IMR-90 (cell line): ENCODE results near the gene LARP1. TPM values are rescaled to one million over a fixed set of nuclear protein-coding genes. Genes with fewer than 3 reads are reported as not detected.
"Not testable (repeated sequence)": the region's sequence is repeated elsewhere in the genome, so short reads cannot be mapped to it uniquely, and the experiment has no call there.

Experiments
- ATAC-seq: fragments of 200-7000 bp; cut with Tn5 transposase; 2 replicates; pipeline ENCODE4 v1.9.1; 2020; ENCODE audit warnings: low read depth, mild to moderate bottlenecking, moderate library complexity
- BruUV-seq: library from RNA; stranded (reverse); fragments of 400-500 nt; replicated peaks from 2 replicates; lab custom pipeline; 2021; lab: Mats Ljungman, UMichigan
- CTCF ChIA-PET: fragments of 300-600 bp; formaldehyde crosslinking; extraction: SDS; loops from one replicate; lab custom pipeline; 2021; ENCODE audit warnings: antibody characterized with exemption; lab: Yijun Ruan, JAX
- POLR2A ChIA-PET: fragments of 300-600 bp; sonication (Branson Sonifier 250); formaldehyde crosslinking; loops from one replicate; lab custom pipeline; 2022; ENCODE audit warnings: antibody characterized with exemption; ENCODE audit not compliant: unreplicated experiment; lab: Charles Lee
- DNase-seq: peaks from one replicate; pipeline ENCODE4 v3.0.0; 2013
- H2AFZ ChIP-seq: replicated peaks from 2 replicates; pipeline ENCODE3; 2013; ENCODE audit warnings: low read length, mild to moderate bottlenecking; ENCODE audit not compliant: poor library complexity
- H2AK5ac ChIP-seq: 2 replicates; pipeline ENCODE4 v1.6.1; 2013; ENCODE audit warnings: low read depth, low read length, inconsistent platforms
- H2AK9ac ChIP-seq: replicated peaks from 2 replicates; pipeline ENCODE3; 2013; ENCODE audit warnings: mild to moderate bottlenecking, low read depth, low read length, moderate library complexity; ENCODE audit not compliant: poor library complexity
- H2BK120ac ChIP-seq: 2 replicates; pipeline ENCODE4 v1.6.1; 2013; ENCODE audit warnings: low read depth, low read length, inconsistent platforms
- H2BK15ac ChIP-seq: 3 replicates; pipeline ENCODE4 v1.6.1; 2013; ENCODE audit warnings: low read depth, low read length, inconsistent platforms
- H2BK20ac ChIP-seq: 2 replicates; pipeline ENCODE4 v1.6.1; 2013; ENCODE audit warnings: low read depth, mild to moderate bottlenecking, inconsistent platforms, low read length, moderate library complexity
- H2BK5ac ChIP-seq: 2 replicates; pipeline ENCODE4 v1.6.1; 2013; ENCODE audit warnings: mild to moderate bottlenecking, low read depth, low read length, inconsistent platforms; ENCODE audit not compliant: poor library complexity, severe bottlenecking
- H3K14ac ChIP-seq: replicated peaks from 2 replicates; pipeline ENCODE4 v1.6.1; 2013; ENCODE audit warnings: low read depth, low read length, inconsistent platforms
- H3K18ac ChIP-seq: 2 replicates; pipeline ENCODE4 v1.6.1; 2013; ENCODE audit warnings: low read depth, low read length, control low read depth
- H3K23ac ChIP-seq: 2 replicates; pipeline ENCODE4 v1.6.1; 2013; ENCODE audit warnings: low read depth, low read length, inconsistent platforms
- H3K27ac ChIP-seq: 2 replicates; pipeline ENCODE4 v1.5.1; 2013; ENCODE audit warnings: mild to moderate bottlenecking, control low read depth, low read length; ENCODE audit not compliant: insufficient read depth
- H3K27me3 ChIP-seq: 2 replicates; pipeline ENCODE4 v1.6.1; 2013; ENCODE audit warnings: low read length; ENCODE audit not compliant: control insufficient read depth, insufficient read depth
- H3K36me3 ChIP-seq: 2 replicates; pipeline ENCODE4 v1.6.1; 2013; ENCODE audit warnings: low read length, mixed read lengths; ENCODE audit not compliant: control insufficient read depth, insufficient read depth
- H3K4ac ChIP-seq: 2 replicates; pipeline ENCODE4 v1.6.1; 2013; ENCODE audit warnings: low read depth, low read length, inconsistent platforms
- H3K4me1 ChIP-seq: 2 replicates; pipeline ENCODE4 v1.6.1; 2013; ENCODE audit warnings: low read length, mixed read lengths; ENCODE audit not compliant: control insufficient read depth, insufficient read depth
- H3K4me2 ChIP-seq: 2 replicates; pipeline ENCODE4 v1.6.1; 2013; ENCODE audit warnings: low read depth, mild to moderate bottlenecking, control low read depth, low read length, moderate library complexity
- H3K4me3 ChIP-seq: 2 replicates; pipeline ENCODE4 v1.5.1; 2013; ENCODE audit warnings: low read depth, mild to moderate bottlenecking, control low read depth, low read length, moderate library complexity; ENCODE audit not compliant: insufficient read depth
- H3K56ac ChIP-seq: 2 replicates; pipeline ENCODE4 v1.6.1; 2013; ENCODE audit warnings: low read length, inconsistent platforms; ENCODE audit not compliant: insufficient read depth; ENCODE audit errors: extremely low read depth
- H3K79me1 ChIP-seq, 2 experiments: 2 replicates each; pipeline ENCODE4 v1.6.1; 2013; ENCODE audit warnings: low read length in 2 of 2, inconsistent platforms in 1 of 2, low read depth in 1 of 2
- H3K9ac ChIP-seq: 2 replicates; pipeline ENCODE4 v1.6.1; 2013; ENCODE audit warnings: low read depth, low read length, control low read depth
- H3K9me1 ChIP-seq: 2 replicates; pipeline ENCODE4 v1.6.1; 2013; ENCODE audit warnings: low read length, inconsistent platforms; ENCODE audit not compliant: insufficient read depth
- H3K9me3 ChIP-seq: 2 replicates; pipeline ENCODE4 v1.6.1; 2013; ENCODE audit warnings: low read length; ENCODE audit not compliant: control insufficient read depth, insufficient read depth
- H4K20me1 ChIP-seq: 2 replicates; pipeline ENCODE4 v1.6.1; 2013; ENCODE audit warnings: low read length, inconsistent platforms; ENCODE audit not compliant: insufficient read depth
- H4K5ac ChIP-seq: 2 replicates; pipeline ENCODE4 v1.6.1; 2013; ENCODE audit warnings: mild to moderate bottlenecking, low read depth, low read length, control low read depth
- H4K8ac ChIP-seq, 2 experiments: 2 replicates each; pipeline ENCODE4 v1.6.1; 2013; ENCODE audit warnings: low read depth in 2 of 2, low read length in 2 of 2, control low read depth in 1 of 2, inconsistent platforms in 1 of 2
- H4K91ac ChIP-seq: 2 replicates; pipeline ENCODE4 v1.6.1; 2013; ENCODE audit warnings: low read depth, low read length, inconsistent platforms; ENCODE audit not compliant: insufficient read depth
- WGBS, 2 experiments: methylation state at CpG; one replicate each; pipeline versions ENCODE4 v1.1.5 to v1.1.7; 2013; ENCODE audit warnings: missing lambda C conversion rate in 2 of 2; ENCODE audit not compliant: insufficient read length in 1 of 2; ENCODE audit errors: extremely low coverage in 2 of 2; 5-methylcytosine and 5-hydroxymethylcytosine counted together
- dilution Hi-C: fragments of 300-500 bp; cut with HindIII; formaldehyde crosslinking; loops from one replicate; pipeline ENCODE4 v1.14.3; 2018; ENCODE audit warnings: low sequenced_read_pairs; ENCODE audit not compliant: unreplicated experiment
- in situ Hi-C: fragments of 300-500 bp; cut with MboI; formaldehyde crosslinking; loops from 3 replicates; pipeline ENCODE4 v1.14.3; 2019; ENCODE audit warnings: low sequenced_read_pairs, inconsistent platforms, mixed read lengths
- intact Hi-C: fragments of 100-400 bp; cut with micrococcal nuclease; formaldehyde crosslinking; loops from 2 replicates; pipeline ENCODE4 v1.10.0; 2022
- polyA plus RNA-seq, 3 experiments: library from polyadenylated mRNA; depleted of rRNA; stranded (reverse); fragments of >200 nt; gene quantifications; 2 replicates each; pipeline ENCODE4 v1.2.3, GENCODE V29; 2012; ENCODE audit warnings: low replicate concordance in 1 of 3
- total RNA-seq: library from RNA; depleted of rRNA; stranded (reverse); fragments of >200 nt; gene quantifications from 2 replicates; pipeline ENCODE4 v1.2.3, GENCODE V29; 2012

The LARP1 gene
- total and polyA plus RNA-seq, 2 of the 4 experiments (the other 2 are of a cell fraction), result 47.3 to 77.4 TPM

DNA sequence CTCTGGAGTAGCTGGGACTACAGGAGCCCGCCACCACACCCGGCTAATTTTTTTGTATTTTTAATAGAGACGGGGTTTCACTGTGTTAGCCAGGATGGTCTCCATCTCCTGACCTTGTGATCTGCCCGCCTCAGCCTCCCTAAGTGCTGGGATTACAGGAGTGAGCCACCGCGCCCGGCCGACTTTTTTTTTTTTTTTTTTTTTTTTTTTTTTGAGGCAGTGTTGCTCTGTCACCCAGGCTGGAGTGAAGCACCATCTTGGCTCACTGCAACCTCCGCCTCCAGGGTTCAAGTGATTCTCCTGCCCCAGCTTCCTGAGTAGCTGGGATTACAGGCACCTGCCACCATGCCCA lies 80.5 kb downstream of the LARP1 start:
- H3K14ac ChIP-seq, H4K8ac ChIP-seq, H3K4me1 ChIP-seq, ATAC-seq, dilution Hi-C loops, H3K4ac ChIP-seq, BruUV-seq, H3K4me3 ChIP-seq, H3K27me3 ChIP-seq, H2AFZ ChIP-seq, H3K18ac ChIP-seq, H3K27ac ChIP-seq, H3K4me2 ChIP-seq, H3K9me1 ChIP-seq, POLR2A ChIA-PET, H3K9me3 ChIP-seq, H2BK120ac ChIP-seq, H4K5ac ChIP-seq, DNase-seq, H3K9ac ChIP-seq, H2BK15ac ChIP-seq, in situ Hi-C loops, H2BK5ac ChIP-seq, H2AK5ac ChIP-seq, H2BK20ac ChIP-seq, H2AK9ac ChIP-seq, H3K23ac ChIP-seq, H3K79me1 ChIP-seq, H3K56ac ChIP-seq, H4K20me1 ChIP-seq, H4K91ac ChIP-seq, intact Hi-C loops: not testable (repeated sequence)
- CTCF ChIA-PET, result interaction anchor here (1.8 kb wide), 1 partner anchor 10 kb away, joined by 4 read pairs; no protein-coding TSS in a partner anchor
- no CpG with 5 or more reads among the region's 9 CpGs for WGBS, 2 experiments
- H3K36me3 ChIP-seq, result peaks cover 12% of the 10 kb centered on the region
